ENCODE results near the gene GNPTAB. TPM values are rescaled to one million over a fixed set of nuclear protein-coding genes. Genes with fewer than 3 reads are reported as not detected.
A peak's percentile ranks its signal among the peaks of the same experiment; 100 is the strongest.
"Not testable (repeated sequence)": the region's sequence is repeated elsewhere in the genome, so short reads cannot be mapped to it uniquely, and the experiment has no call there.

The GNPTAB gene
- total RNA-seq, 2 donors from 2014 or later, result 41.1 to 45.1 TPM

DNA sequence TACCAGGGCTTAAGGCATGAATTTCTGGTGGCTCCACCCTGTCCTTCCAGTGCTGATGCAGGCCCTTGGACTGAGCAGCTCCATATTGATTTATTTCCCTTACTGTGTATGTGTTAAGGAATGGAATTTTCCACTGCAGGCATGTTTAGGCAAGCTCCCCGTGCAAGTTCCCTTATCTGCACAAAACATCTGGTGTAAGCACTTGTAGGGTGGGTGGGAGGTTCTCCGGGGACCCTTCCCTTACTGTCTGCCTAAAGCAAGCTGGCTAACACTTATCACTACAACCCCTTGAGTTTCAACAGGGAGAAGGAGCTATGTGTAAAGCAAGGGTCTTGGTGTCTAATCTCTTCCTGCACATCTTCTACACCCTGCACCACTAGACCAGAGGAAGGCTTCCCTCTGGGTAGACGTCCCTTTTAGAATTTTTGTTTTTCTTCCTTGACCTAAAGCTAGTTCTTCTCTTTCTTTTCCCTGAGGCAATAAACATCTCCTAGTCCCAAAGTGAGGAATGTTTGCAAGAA is 24.7 kb upstream of the GNPTAB start:
- intact Hi-C loops (cut with DNase I), result no loop called here
- DNase-seq, result no peak
- ATAC-seq, result no peak

DNA sequence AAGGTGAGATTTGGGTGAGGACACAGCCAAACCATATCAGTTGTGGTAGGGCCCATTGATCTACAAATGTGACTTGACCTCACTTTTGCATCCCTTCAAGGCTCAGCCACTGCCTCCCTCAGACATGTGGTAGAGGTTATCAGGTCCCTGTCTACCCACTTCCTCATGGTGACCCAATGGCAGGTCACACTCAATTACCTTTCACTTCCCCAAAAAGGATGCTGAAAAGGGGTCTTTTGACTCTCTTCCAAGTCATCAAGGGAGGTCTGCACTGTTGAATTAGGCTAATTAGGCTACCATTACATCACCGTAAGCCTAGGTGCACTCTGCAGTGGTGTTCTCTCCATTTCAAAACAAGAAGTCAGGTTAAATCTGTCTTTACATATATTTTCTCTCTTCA is 24.0 kb upstream of the GNPTAB start:
- ATAC-seq (no peak), DNase-seq (no peak)
- intact Hi-C loops (cut with DNase I), result no loop called here

DNA sequence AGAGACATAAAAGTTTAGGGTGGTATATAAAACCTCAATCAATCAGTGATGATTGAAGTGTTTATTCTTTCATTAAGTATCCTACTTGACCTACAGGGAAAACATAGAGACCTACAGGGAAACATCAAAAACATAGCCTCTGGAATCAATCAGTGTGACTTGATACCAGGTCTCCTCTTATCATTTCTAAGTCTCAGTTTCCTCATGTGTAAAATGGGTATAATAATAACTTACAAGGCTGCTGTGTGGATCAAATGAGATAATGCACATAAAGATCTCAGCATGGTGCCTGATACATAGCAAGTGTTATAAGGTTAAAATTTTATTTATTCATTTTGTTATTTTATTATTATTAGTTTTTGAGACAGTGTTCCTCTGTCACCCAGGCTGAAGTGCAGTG is 22.2 kb upstream of the GNPTAB start:
- no peak for DNase-seq
- ATAC-seq, result no peak
- intact Hi-C loops (cut with DNase I), result no loop called here

- DNase-seq (no peak), ATAC-seq (no peak)
- intact Hi-C loops (cut with DNase I), result no loop called here
These were observed 19.4 kb upstream of the GNPTAB start for GRCh38 chr12:101850199-101850598.

- no peak for ATAC-seq
- intact Hi-C loops (cut with DNase I), result no loop called here
- DNase-seq, result no peak
These were observed 16.6 kb upstream of the GNPTAB start for GRCh38 chr12:101847325-101847724.

DNA sequence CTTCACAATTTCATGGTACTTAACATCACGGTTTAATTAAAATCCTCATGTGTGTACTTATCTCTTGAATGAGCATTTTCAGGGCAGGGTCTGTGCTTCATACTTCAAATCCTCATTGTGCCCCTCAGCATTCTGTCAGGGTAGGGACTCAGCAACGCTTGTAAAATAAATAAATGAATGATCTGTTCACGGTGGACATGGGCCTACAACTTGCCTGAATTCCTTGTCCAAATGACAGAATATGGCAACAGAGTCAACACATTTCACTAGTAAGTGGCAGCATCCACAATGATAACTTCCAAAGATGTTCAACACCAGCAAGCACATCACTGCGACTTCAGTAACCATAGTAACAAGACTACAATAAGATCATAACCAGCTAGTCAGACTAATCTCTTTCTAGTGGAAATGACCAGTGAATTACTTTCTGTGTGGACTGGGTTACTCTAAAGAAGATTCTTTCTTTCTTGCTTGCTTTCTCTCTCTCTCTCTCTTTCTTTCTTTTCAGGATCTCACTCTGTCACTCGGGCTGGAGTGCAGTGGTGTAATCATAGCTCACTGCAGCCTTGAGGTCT is 14.5 kb upstream of the GNPTAB start:
- no peak for DNase-seq
- intact Hi-C loops (cut with DNase I), result no loop called here
- no peak for ATAC-seq

- intact Hi-C loops (cut with DNase I), result loop anchor here in 1 of 2 donors (2.0 kb wide), 1 partner anchor 68 kb away; no protein-coding TSS in a partner anchor
- ATAC-seq, result no peak
- no peak for DNase-seq
These were observed 10.3 kb upstream of the GNPTAB start for GRCh38 chr12:101841069-101841468.

DNA sequence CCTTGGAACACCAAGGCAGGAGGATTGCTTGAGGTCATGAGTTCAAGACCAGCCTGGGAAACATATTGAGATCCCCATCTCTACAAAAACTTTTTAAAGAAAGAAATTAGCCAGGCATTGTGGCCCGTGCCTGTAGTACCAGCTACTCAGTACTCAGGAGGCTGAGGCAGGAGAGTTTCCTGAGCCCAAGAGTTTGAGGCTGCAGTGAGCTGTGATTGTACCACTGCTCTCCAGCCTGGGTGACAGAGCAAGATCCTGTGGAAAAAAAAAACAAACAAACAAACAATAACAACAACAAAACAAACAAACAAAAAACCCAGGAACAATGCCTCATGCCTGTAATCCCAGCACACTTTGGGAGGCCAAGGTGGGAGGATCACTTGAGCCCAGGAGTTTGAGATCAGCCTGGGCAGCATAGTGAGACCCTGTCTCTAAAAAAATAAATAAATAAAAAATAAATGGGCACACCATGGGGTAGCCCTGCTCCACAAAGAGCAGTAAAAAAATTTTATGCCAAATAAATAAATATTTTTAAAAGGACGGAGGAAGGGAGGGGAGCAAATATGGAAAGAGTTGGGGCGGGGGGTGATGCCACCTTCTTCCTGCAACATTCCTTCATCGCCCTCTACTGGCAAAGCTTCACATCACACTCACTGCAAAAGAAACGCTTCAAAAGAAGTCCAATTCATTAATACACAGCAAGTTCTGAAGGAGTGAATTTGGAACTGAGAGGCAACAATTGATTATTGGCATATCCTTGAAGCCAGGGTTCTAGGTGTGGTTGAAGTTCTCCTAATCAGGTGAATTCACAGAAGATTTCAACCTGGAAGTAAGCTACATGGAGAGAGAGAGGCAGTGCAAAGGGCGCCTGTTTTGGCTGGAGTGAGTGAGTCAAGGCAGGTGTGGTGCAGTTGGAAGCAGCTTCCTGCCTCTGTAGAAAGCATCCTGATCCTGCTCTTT is 8.8 kb upstream of the GNPTAB start:
- peak; percentile 59 to 73 for ATAC-seq
- peak; percentile 55 for DNase-seq
- intact Hi-C loops (cut with DNase I), result loop anchor here in 1 of 2 donors (2.0 kb wide), 1 partner anchor 67 kb away; no protein-coding TSS in a partner anchor

GRCh38 chr12:101838628-101839323 is 8.0 kb upstream of the GNPTAB start:
- intact Hi-C loops (cut with DNase I), result no loop called here
- DNase-seq (no peak), ATAC-seq (no peak)

DNA sequence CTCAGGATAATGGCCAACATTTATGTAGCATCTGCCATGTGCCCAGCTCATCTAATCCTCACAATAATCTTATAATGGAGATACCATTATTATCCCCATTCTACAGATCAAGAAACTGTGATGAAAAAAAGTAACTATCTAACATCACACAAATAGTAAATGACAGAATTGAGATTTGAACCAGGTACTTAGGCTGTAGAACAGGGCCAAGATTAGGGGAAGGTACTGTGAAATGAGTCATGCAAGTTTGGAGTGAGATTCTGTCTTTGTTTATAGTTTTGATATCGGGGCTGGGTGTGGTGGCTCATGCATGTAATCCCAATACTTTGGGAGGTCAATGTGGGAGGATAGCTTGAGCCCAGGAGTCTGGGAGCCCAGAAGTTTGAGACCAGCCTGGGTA is 1.3 kb upstream of the GNPTAB start:
- ATAC-seq (no peak), DNase-seq (no peak)
- intact Hi-C loops (cut with DNase I), result loop anchor here (5.0 kb wide), 2 partner anchors 60 to 420 kb away; no protein-coding TSS in a partner anchor

GRCh38 chr12:101829639-101830366 is 956 bp downstream of the GNPTAB start:
- no peak for DNase-seq
- ATAC-seq, result peak in 1 of 2 donors; percentile 3
- intact Hi-C loops (cut with DNase I), result loop anchor here (2.0 to 5.0 kb wide), 3 partner anchors 57 to 418 kb away; no protein-coding TSS in a partner anchor

GRCh38 chr12:101828463-101829196 is 2.1 kb downstream of the GNPTAB start:
- ATAC-seq, result no peak
- intact Hi-C loops (cut with DNase I), result no loop called here
- DNase-seq, result no peak

- intact Hi-C loops (cut with DNase I), result no loop called here
- no peak for ATAC-seq
These were observed 3.9 kb downstream of the GNPTAB start for GRCh38 chr12:101826766-101827368.

GRCh38 chr12:101824831-101825230 is 5.9 kb downstream of the GNPTAB start:
- no peak for ATAC-seq
- no peak for DNase-seq
- intact Hi-C loops (cut with DNase I), result no loop called here

More at GRCh38 chr12:101826766-101827368, 3.9 kb downstream of the GNPTAB start:
- DNase-seq, result no peak

DNA sequence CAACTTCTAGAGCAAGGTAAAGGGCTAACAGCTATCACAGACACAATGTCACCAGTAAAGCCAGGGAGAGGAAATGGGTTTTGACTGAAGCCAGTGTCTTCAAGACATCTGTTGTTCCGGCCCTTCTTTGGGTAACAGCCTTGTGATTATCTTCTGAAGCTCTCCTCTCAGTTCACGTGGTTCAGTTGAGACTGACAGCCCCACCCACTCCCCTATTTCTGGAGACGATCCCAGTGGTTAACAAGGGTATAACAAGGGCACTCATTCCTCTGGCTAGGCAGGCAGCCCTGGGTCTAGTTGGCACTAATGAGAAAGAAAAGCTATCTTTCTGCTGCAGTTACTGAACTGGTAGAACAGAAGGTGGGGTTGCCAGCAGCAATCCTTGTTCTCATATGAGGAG is 6.9 kb downstream of the GNPTAB start:
- DNase-seq (peak; percentile 48), ATAC-seq (peak; percentile 92 to 96)
- intact Hi-C loops (cut with DNase I), result no loop called here

DNA sequence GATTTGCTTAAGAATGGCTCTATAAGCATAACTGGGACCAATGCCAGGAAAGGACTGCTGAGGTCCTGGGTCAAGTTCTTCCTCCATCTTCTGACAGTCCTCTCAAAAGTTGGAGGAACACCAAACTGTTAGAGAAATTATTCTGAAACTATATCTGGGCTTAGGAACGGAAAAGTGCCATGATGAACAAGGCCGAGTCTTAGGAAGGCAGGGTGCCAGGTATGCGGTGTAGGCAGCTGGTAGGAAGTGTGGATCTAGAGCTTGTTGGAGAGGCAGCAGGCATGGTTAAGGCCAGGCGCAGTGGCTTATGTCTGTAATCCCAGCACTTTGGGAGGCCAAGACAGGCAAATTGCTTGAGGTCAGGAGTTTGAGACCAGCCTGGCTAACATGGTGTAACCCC is 7.7 kb downstream of the GNPTAB start:
- ATAC-seq, result peak in 1 of 2 donors; percentile 37
- intact Hi-C loops (cut with DNase I), result no loop called here
- no peak for DNase-seq

- intact Hi-C loops (cut with DNase I), result no loop called here
- DNase-seq (no peak), ATAC-seq (no peak)
These were observed 11.3 kb downstream of the GNPTAB start for GRCh38 chr12:101819467-101819866.

DNA sequence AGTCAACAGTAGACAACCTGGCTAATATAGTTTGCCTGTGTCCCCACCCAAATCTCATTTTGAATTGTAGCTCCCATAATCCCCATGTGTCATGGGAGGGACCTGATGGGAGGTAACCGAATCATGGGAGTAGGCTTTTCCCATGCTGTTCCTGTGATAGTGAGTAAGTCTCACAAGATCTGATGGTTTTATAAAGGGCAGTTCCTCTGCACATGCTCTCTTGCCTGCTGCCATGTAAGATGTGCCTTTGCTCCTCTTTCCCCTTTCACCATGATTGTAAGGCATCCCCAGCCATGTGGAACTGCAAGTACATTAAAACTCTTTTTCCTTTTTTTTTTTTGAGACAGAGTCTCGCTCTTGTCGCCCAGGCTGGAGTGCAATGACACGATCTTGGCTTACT is 12.1 kb downstream of the GNPTAB start:
- ATAC-seq; intact Hi-C loops (cut with DNase I); DNase-seq: not testable (repeated sequence)

All from left cardiac atrium (tissue), 4 donors.